NCI-H510A (cell line): ENCODE measurements around the gene ABCA9.
"Not testable (repeated sequence)": the region's sequence is repeated elsewhere in the genome, so short reads cannot be mapped to it uniquely, and the experiment has no call there.

Experiments used
- DNase-seq: peaks from one replicate; lab custom pipeline; 2025; lab: John Stamatoyannopoulos, UW

The ABCA9 gene

GRCh38 chr17:69042308-69042707, 18.4 kb downstream of the ABCA9 start:
- no peak for DNase-seq

DNA sequence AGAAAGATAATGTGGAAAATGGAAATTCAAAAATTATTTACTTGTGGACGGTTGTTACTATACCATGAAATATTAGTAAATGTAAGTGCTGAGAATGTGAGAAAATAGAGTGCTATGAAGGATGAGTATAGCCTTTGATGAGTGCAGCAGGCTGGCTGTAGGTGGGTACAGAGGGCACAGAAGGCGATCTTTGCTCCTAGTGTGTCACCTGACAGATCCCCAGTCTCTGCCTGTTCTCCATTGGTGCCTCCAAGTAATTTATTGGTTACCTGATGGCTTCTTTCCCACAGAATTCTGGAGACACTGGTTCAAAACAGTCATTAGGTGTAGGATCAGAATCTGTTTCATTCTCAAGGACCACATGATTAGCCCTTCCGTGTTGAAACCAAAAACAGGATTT, 28.9 kb downstream of the ABCA9 start:
- DNase-seq = no peak

- no peak for DNase-seq
Observed at GRCh38 chr17:69030169-69030568, 30.6 kb downstream of the ABCA9 start.

DNA sequence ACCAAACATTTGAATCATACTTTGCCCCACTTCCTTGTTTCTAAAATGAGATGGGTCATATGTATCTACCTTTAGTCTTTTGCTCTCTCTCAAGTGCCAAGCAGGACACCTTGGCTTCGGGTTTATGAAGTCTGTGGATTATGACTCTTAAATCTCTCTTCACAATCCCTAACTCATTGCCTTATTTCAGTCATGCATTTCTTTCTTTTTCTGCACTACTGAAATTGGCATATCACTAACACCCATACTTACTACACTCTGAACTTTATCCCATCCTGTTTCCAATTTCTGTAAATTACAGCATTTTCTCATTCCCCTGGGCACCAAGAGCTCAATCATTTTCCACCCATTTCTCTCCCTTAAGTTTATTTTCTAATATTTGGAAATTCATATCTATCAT, 42.0 kb downstream of the ABCA9 start:
- DNase-seq = no peak

DNA sequence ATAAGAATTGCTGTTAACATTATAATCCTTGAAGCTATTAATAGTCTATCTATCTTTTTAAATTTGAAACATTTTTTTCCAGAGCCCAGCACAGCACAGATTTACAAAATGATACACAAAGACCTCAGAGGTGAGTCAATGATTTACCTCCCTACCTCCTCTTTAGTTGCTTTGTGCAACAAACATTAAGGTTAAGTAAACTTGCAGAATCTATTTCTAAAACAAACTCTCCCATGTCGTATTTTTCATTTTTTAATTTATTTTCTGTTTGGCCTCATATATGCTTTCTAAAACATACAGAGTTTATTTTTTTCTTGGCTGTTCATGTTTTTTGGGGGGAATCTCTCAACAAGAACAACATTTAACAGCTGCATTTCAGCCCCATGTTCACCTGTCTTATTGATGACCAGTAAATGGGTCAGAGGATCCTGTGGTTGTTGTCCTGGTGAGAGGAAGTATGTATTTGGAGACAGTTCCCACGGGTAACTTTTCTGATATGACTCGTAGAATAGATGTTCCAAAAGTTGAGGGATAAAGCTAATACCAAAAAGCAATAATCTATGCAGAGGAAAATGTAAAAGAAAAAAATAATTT, 42.6 kb downstream of the ABCA9 start:
- no peak for DNase-seq

GRCh38 chr17:69015631-69016030, 45.1 kb downstream of the ABCA9 start:
- DNase-seq = no peak

DNA sequence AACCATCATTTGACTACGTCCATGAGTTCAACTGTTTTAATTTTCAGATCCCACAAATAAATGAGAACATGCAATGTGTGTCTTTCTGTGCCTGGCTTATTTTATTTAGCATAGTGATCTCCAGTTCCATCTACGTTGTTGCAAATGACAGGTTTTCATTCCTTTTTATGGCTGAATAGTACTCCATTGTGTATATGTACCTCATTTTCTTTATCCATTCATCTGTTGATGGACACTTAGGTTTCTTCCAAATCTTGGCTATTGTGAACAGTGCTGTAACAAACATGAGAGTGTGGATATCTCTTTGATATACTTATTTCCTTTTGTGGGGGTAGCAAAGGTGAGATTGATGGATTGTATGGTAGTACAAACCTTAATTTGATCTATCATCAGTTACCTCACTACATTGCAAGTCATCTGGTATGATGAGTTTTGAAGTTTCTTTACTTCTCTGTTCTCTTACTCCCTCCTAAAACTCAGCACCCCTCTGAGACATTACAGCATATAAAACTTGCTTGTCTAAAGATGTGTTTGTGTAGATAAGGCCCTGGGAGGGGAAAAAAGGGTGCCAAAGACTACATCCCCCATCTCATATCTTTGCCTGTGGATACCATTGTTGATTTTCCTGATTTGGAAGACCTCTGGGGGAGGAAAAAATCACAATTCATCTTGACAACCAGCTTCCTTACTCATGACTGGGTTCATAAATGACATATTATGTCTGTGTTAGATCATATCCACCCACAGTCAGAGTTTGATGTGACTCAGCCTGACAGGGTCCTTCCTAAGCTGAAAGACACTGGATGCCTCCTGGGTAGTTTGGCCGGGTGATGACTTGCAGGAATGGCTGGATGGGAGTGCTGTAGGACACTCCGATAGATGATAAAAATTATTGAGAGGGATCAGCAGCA, 47.6 kb downstream of the ABCA9 start:
- DNase-seq = no peak

- no peak for DNase-seq
Observed at GRCh38 chr17:69009930-69010329, 50.8 kb downstream of the ABCA9 start.

DNA sequence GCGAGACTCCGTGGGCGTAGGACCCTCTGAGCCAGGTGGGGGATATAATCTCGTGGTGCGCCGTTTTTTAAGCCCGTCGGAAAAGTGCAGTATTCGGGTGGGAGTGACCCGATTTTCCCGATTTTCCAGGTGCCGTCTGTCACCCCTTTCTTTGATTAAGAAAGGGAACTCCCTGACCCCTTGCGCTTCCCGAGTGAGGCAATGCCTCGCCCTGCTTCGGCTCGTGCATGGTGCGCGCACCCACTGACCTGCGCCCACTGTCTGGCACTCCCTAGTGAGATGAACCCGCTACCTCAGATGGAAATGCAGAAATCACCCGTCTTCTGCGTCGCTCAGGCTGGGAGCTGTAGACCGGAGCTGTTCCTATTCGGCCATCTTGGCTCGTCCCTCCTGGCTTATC, 56.0 kb downstream of the ABCA9 start:
- DNase-seq = not testable (repeated sequence)

DNA sequence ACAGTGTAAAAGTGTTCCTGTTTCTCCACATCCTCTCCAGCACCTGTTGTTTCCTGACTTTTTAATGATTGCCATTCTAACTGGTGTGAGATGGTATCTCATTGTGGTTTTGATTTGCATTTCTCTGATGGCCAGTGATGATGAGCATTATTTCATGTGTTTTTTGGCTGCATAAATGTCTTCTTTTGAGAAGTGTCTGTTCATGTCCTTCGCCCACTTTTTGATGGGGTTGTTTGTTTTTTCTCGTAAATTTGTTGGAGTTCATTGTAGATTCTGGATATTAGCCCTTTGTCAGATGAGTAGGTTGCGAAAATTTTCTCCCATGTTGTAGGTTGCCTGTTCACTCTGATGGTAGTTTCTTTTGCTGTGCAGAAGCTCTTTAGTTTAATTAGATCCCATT, 61.0 kb downstream of the ABCA9 start:
- not testable (repeated sequence) for DNase-seq

GRCh38 chr17:68993112-68993511, 67.6 kb downstream of the ABCA9 start:
- DNase-seq = no peak

GRCh38 chr17:68987966-68988365, 72.8 kb downstream of the ABCA9 start:
- no peak for DNase-seq

- no peak for DNase-seq
Observed at GRCh38 chr17:68981288-68981687, 79.4 kb downstream of the ABCA9 start.

DNA sequence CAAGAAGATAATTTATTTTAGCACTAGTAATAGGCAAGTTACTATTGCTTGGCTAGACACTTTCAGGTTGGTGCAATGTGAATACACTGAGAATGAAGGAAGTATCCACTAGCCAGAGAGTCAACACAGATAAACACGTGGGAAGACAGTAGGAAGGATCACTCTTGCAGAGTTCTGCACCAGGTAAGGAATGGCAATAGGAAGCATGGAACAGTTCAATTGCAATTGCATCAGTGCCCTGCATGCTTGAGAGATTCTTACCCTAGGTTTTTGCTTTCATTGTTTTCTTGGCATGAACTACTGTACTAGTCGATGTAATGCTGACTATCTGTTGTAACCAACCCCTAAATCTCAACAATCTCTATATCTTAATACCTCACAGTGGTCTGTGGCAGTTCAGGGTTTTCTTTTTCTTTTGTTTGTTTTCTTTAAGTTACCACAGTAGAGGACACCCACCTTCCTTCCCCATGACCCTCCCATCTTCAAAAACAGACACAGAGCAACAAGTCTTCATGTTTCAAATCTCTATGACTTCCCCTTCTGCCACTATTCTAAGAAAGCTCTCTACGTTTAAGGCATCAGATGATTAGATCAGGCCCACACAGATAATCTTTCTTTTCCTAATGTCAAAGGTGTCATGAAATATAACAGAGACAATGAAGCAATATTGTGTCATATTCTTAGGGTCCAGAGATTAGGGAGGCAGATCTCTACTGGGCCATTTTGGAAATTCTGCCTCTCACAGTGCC, 87.5 kb downstream of the ABCA9 start:
- no peak for DNase-seq

- DNase-seq = peak; percentile 1
Observed at GRCh38 chr17:68972119-68972704, 88.5 kb downstream of the ABCA9 start.

DNA sequence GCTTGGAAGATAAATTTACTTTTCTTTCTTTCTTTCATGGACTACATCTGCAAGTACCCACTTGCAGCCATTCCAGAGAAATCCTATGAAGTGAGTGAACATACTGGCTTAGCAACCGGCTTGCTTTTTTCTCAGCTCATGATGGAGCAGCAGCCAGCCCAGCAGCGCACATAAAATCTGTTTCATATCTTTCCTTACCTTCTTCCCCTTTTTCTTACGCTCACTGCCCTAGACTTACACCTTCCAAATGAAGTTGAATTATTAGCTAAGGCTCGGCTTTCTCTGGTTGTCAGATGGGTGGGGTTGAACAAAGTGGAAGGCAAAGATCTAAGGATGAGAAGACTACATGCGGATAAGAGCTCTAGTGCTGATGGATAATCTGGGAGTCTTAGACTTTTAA, 91.6 kb downstream of the ABCA9 start:
- no peak for DNase-seq

DNA sequence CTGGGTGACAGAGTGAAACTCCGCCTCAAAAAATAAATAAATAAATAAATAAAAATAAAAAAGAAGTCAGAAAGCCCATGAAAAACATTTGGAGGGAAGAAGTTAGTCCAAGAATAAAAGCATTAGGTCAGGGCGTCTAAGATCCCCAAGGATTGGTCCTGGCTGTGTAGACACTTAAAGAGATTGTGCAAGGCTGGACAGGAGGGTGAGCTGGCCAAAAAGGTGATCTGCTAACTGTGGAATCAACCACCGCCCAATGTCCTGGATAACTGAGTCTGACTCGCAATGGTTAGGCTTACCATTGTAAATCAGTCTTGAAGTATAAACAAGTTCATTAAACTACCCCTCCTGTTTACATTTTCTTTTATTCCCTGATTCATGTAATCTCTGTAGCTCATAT, 96.8 kb downstream of the ABCA9 start:
- DNase-seq = no peak

DNA sequence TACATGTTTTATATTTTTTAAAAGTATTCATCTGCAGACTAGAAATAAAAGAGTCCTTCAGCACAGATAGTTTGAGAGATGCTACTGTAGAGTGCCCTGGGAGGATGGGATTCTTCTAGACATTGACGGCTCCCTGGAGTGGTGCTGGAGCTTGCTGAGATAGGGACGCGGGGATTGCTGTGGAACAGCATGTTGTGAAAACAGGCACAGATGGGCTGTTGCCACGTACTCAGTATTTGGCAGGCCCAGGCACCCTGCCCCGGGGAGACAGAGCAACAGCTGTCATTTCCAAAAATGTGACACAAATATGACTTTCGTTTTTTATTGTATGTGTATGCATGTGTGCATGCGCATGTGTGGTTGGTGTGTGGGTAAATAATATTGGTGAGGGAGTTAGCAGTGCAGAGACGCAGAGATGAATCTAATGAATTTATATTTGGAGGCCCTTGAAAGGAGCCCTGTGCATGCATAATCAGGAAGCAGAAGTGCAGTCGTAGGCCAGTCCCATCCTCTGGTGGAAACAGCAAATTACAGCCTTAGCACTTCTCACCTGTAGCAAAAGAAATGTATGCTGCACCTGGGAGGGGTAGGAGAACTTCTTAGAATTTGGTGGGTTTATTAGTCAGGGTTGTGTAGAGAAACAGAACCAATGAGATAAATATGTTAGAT, 99.4 kb downstream of the ABCA9 start:
- no peak for DNase-seq

DNA sequence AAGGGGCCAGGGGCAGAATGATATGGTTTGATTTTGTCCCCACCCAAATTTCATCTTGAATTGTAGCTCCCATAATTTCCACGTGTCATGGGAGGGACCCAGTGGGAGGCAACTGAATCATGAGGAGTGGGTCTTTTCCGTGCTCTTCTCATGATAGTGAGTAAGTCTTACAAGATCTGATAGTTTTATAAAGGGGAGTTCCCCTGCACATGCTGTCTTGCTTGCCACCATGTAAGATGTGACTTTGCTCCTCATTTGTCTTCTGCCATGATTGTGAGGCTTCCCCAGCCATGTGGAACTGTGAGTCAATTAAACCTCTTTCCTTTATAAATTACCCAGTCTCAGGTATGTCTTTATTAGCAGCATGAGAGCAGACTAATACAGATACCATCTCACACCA, 101.6 kb downstream of the ABCA9 start:
- DNase-seq = not testable (repeated sequence)

- DNase-seq = no peak
Observed at GRCh38 chr17:68957944-68958343, 102.8 kb downstream of the ABCA9 start.

GRCh38 chr17:68955181-68955841, 105.4 kb downstream of the ABCA9 start, which contains the start of gene ABCA8:
Gene ABCA8 (minus strand): TSS chr17:68955392. CDS start chr17:68942034, 13,358 bp downstream.
- DNase-seq = no peak
